ENCODE measurements around the gene MPO. TPM values are rescaled to one million over a fixed set of nuclear protein-coding genes. Genes with fewer than 3 reads are reported as not detected.
A peak's percentile ranks its signal among the peaks of the same experiment; 100 is the strongest.

The MPO gene
- total and polyA plus RNA-seq, 9 of the 15 experiments (the other 6 are each of a cell fraction or from before 2014, with no cell fraction given) = 0.04 to 0.47 (median 0.39) TPM; not detected in 6

GRCh38 chr17:58249270-58250133 lies 31.2 kb downstream of the MPO start (continued):
- 0 out of 2 replicates have a peak, but pooled peaks have one; percentile 26 for TF ChIP-seq ARID1B (IDR thresholded peaks at IDR 0.05)
- TF ChIP-seq MYBL2 (IDR thresholded peaks at IDR 0.05; ENCODE audit: low read depth) = no peak
- TF ChIP-seq MYBL2 (CRISPR knock-in tag; IDR thresholded peaks at IDR 0.05; ENCODE audit: borderline replicate concordance) = no peak
- no peak for TF ChIP-seq TCF7L2 (IDR thresholded peaks at IDR 0.05; ENCODE audit: low read depth, low read length)
- TF ChIP-seq ZNF124 (CRISPR knock-in tag; IDR thresholded peaks at IDR 0.05) = 0 out of 2 replicates have a peak, but pooled peaks have one; percentile 74
- 0 out of 2 replicates have a peak, but pooled peaks have one; percentile 28 for TF ChIP-seq HDAC2 (IDR thresholded peaks at IDR 0.05)
- no peak for TF ChIP-seq HDAC6 (IDR thresholded peaks at IDR 0.05; ENCODE audit: low read depth, low read length)
- TF ChIP-seq ZBTB2 (IDR thresholded peaks at IDR 0.05) = no peak
- no peak for TF ChIP-seq CUX1 (CRISPR knock-in tag; IDR thresholded peaks at IDR 0.05)
- TF ChIP-seq GMEB1 (CRISPR knock-in tag; IDR thresholded peaks at IDR 0.05) = no peak
- TF ChIP-seq ZNF324 (CRISPR knock-in tag; IDR thresholded peaks at IDR 0.05) = no peak
- TF ChIP-seq USF1 (CRISPR knock-in tag; IDR thresholded peaks at IDR 0.05) = peak; percentile 79
- TF ChIP-seq POLR2AphosphoS5 (IDR thresholded peaks at IDR 0.05; ENCODE audit: control insufficient read depth, insufficient read depth, low read depth, low read length) = no peak
- no peak for TF ChIP-seq ZNF23 (CRISPR knock-in tag; IDR thresholded peaks at IDR 0.05)
- TF ChIP-seq CBX1 (IDR thresholded peaks at IDR 0.05; ENCODE audit: low read depth) = no peak
- TF ChIP-seq KLF6 (CRISPR knock-in tag; IDR thresholded peaks at IDR 0.05; ENCODE audit: borderline replicate concordance) = no peak
- no peak for TF ChIP-seq MIER1 (IDR thresholded peaks at IDR 0.05; ENCODE audit: low read depth)
- TF ChIP-seq ZNF274 (IDR thresholded peaks at IDR 0.05; ENCODE audit: borderline replicate concordance, low read depth, low read length) = no peak
- TF ChIP-seq RCOR1 (IDR thresholded peaks at IDR 0.05; ENCODE audit: borderline replicate concordance in 1 of 2, low read depth in 2 of 2, low read length in 2 of 2) = peak; percentile 30 to 68; a peak in 3 of 4 replicates
